WTC11 (cell line): ENCODE measurements around the gene GRIN2C.

Experiments
- GRHL2 ChIP-seq: fragments of 250-450 bp; sonication (Bioruptor Pico); IDR thresholded peaks from 2 replicates; pipeline ENCODE4 v1.8.0; 2022; ENCODE audit warnings: mild to moderate bottlenecking, moderate library complexity; ENCODE audit not compliant: insufficient replicate concordance, severe bottlenecking
- NR2C2 ChIP-seq: sonication (generic); formaldehyde crosslinking; IDR thresholded peaks from 2 replicates; pipeline ENCODE4 v1.8.0; 2022; ENCODE audit warnings: mild to moderate bottlenecking, missing genetic modification reagents
- OVOL2 ChIP-seq: fragments of 250-450 bp; sonication (Bioruptor Pico); IDR thresholded peaks from 2 replicates; pipeline ENCODE4 v1.9.0; 2021; ENCODE audit warnings: mild to moderate bottlenecking, borderline replicate concordance
- SP1 ChIP-seq: sonication (generic); formaldehyde crosslinking; conservative IDR thresholded peaks from 2 replicates; pipeline ENCODE4 v1.8.1; 2022; ENCODE audit warnings: missing genetic modification reagents
- TF ChIP-seq, protein P1 (sequence below): fragments of 200-600 bp; IDR thresholded peaks from 2 replicates; pipeline ENCODE4 v1.8.0; 2022; ENCODE audit warnings: antibody characterized with exemption
- TF ChIP-seq, protein P2 (sequence below): sonication (generic); formaldehyde crosslinking; IDR thresholded peaks from 2 replicates; pipeline ENCODE4 v1.8.0; 2022; ENCODE audit warnings: mild to moderate bottlenecking, missing genetic modification reagents
- TF ChIP-seq, protein P3 (sequence below): sonication (generic); formaldehyde crosslinking; IDR thresholded peaks from 2 replicates; pipeline ENCODE4 v1.8.1; 2023; ENCODE audit warnings: mild to moderate bottlenecking, missing genetic modification reagents

GRCh38 chr17:74875977-74876593 lies 16.4 kb upstream of the GRIN2C start:
- TF ChIP-seq, protein P1, sequence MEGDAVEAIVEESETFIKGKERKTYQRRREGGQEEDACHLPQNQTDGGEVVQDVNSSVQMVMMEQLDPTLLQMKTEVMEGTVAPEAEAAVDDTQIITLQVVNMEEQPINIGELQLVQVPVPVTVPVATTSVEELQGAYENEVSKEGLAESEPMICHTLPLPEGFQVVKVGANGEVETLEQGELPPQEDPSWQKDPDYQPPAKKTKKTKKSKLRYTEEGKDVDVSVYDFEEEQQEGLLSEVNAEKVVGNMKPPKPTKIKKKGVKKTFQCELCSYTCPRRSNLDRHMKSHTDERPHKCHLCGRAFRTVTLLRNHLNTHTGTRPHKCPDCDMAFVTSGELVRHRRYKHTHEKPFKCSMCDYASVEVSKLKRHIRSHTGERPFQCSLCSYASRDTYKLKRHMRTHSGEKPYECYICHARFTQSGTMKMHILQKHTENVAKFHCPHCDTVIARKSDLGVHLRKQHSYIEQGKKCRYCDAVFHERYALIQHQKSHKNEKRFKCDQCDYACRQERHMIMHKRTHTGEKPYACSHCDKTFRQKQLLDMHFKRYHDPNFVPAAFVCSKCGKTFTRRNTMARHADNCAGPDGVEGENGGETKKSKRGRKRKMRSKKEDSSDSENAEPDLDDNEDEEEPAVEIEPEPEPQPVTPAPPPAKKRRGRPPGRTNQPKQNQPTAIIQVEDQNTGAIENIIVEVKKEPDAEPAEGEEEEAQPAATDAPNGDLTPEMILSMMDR, result no peak
- TF ChIP-seq SP1 (no peak), NR2C2 (CRISPR knock-in tag) (no peak), GRHL2 (no peak), OVOL2 (CRISPR knock-in tag) (no peak)
- TF ChIP-seq, protein P2, sequence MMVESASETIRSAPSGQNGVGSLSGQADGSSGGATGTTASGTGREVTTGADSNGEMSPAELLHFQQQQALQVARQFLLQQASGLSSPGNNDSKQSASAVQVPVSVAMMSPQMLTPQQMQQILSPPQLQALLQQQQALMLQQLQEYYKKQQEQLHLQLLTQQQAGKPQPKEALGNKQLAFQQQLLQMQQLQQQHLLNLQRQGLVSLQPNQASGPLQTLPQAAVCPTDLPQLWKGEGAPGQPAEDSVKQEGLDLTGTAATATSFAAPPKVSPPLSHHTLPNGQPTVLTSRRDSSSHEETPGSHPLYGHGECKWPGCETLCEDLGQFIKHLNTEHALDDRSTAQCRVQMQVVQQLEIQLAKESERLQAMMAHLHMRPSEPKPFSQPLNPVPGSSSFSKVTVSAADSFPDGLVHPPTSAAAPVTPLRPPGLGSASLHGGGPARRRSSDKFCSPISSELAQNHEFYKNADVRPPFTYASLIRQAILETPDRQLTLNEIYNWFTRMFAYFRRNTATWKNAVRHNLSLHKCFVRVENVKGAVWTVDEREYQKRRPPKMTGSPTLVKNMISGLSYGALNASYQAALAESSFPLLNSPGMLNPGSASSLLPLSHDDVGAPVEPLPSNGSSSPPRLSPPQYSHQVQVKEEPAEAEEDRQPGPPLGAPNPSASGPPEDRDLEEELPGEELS, result no peak
- TF ChIP-seq, protein P3, sequence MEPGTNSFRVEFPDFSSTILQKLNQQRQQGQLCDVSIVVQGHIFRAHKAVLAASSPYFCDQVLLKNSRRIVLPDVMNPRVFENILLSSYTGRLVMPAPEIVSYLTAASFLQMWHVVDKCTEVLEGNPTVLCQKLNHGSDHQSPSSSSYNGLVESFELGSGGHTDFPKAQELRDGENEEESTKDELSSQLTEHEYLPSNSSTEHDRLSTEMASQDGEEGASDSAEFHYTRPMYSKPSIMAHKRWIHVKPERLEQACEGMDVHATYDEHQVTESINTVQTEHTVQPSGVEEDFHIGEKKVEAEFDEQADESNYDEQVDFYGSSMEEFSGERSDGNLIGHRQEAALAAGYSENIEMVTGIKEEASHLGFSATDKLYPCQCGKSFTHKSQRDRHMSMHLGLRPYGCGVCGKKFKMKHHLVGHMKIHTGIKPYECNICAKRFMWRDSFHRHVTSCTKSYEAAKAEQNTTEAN (CRISPR knock-in tag), result no peak
